Mammary microvascular endothelial cell (primary cell): Measurements from ENCODE around the gene DENND2C. TPM values are rescaled to one million over a fixed set of nuclear protein-coding genes. Genes with fewer than 3 reads are reported as not detected.

ENCODE experiments used
- total RNA-seq: library from RNA; depleted of rRNA; stranded (reverse); fragments of >200 nt; gene quantifications from 2 replicates; pipeline ENCODE4 v1.2.3, GENCODE V29; 2015

The DENND2C gene
- 1.00 and 1.2 TPM in 2 replicates for total RNA-seq

GRCh38 chr1:114669562-114670082, at the start of gene DENND2C:
Gene DENND2C (minus strand): TSS chr1:114670049. CDS start chr1:114625984, 44,065 bp downstream.

GRCh38 chr1:114716304-114717170, 46.7 kb upstream of the DENND2C start, which contains the start of gene NRAS:
Gene NRAS (minus strand): TSS chr1:114716771. CDS start chr1:114716160, 611 bp downstream.

GRCh38 chr1:114695430-114696058, 25.7 kb upstream of the DENND2C start, which contains the start of gene AMPD1:
Gene AMPD1 (minus strand): TSS chr1:114695546. CDS start chr1:114695471, 75 bp downstream.

GRCh38 chr1:114581335-114582287, 88.2 kb downstream of the DENND2C start, which contains the start of gene BCAS2:
Gene BCAS2 (minus strand): TSS chr1:114581615. CDS start chr1:114581591, 24 bp downstream.

Other genes starting within 250 kb of the DENND2C start
- gene TRIM33, start 158.8 kb downstream of the DENND2C start, total RNA-seq, result 14.1 and 14.2 TPM in 2 replicates
- gene BCAS2, start 88.4 kb downstream of the DENND2C start, total RNA-seq, result 43.3 and 46.2 TPM in 2 replicates
- gene AMPD1, start 25.5 kb upstream of the DENND2C start, total RNA-seq, result not detected in 2 replicates
- gene NRAS, start 46.7 kb upstream of the DENND2C start, total RNA-seq, result 92.3 and 95.1 TPM in 2 replicates
- gene CSDE1, start 87.9 kb upstream of the DENND2C start, total RNA-seq, result 700 and 788 TPM in 2 replicates
- gene SIKE1, start 110.6 kb upstream of the DENND2C start, total RNA-seq, result 27.8 and 49.3 TPM in 2 replicates
- gene SYCP1, start 184.8 kb upstream of the DENND2C start, total RNA-seq, result not detected in 2 replicates